HL-60/S4 treated with phorbol 12-myristate 13-acetate at 8.2 ng/mL for 4 days and 3 days (cell line): Measurements from ENCODE around the gene PAMR1.

ENCODE experiments used
- in situ Hi-C: fragments of 300-500 bp; cut with MboI; formaldehyde crosslinking; loops from 2 replicates; pipeline ENCODE4 v1.15.0; 2022; ENCODE audit warnings: low sequenced_read_pairs

Gene PAMR1

DNA sequence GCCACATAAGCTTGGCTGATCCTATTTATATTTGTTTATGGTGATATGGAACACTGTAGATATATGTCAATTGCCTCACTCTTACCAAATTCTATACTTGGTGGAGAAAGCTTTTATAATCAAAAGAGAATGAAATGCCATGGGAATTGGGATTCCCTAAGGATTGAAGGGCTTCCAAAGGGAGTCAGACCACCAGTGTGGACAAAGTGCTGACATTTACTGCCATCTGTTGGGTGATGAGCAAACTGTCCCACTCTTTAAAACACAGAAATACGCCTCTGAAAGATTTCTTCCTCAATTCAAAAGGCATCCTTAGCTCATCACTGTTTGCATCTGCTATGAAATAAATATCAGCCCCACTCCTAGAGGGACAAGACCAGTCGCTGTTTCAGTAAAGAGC lies 113.1 kb downstream of the PAMR1 start:
- in situ Hi-C loops: loop anchor here (25.0 kb wide), 1 partner anchor 825 kb away; no protein-coding TSS in a partner anchor

DNA sequence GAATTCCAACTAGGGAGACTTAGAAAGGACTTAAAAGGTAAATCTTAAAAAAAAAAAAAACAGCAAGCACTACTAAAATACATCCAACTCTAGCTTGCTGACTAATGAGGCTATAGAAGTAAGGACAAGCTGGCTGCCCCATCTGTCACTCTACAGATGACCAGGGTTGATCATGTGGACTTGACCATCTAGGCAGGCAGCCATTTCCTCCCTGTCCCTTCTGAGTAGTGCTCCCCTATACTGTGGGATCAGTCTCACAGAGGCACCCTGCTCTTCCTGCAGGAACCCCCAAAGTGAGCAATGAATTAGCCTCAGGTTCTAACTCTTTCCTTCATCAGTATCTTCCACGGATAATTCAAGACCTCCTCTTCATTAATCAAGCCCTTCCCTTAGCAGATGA lies 118.4 kb downstream of the PAMR1 start:
- in situ Hi-C loops: loop anchor here (25.0 kb wide), 1 partner anchor 820 kb away; no protein-coding TSS in a partner anchor

DNA sequence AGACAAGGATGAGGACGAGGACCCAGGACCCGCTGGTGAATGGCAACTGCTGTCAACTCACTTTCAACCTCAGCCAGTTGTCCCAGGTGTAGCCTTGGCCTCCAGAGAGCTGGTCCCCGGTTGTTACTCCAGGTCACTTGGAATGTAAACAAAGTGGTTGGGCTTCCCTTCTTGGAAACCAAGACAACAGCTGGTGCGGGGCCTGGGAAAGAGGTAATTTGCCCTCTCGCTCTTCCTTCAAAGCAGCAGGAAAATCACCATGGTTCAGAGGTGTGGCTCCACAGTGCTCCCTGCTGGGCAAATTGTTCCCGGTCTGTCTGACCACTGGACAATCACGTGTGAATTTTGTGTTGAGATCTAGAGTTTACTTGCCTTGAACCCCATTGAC lies 121.0 kb downstream of the PAMR1 start:
- in situ Hi-C loops: loop anchor here (25.0 kb wide), 1 partner anchor 817 kb away; no protein-coding TSS in a partner anchor

DNA sequence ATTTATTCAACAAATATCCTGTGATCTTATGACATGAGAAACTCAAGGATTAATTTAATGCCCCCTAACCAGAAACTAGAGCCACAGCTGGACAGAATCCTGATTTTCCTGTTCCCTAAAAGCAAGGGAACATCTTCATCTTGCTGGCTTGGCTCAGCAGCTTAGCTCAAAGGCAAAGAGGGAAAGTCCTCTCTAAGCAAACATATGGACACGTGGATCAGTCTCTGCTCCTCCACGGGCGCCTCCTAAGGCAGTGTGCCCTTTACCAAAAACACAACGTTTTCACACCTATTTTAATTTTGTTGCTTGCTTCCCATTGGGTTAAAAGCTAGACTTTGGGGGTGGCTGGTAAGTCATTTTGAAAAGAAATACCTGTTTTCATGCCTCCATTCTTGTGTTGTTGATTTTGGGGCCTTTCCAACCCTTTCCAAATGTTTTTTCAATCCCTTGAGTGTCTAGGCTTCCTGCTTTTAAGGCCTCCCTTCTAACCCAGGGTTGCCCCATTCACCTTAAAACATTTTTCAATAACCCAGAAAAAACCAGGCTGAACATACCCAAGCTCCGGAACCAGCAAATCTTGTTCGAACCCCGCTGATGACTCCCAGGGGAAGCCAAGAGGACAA lies 121.5 kb downstream of the PAMR1 start:
- in situ Hi-C loops: loop anchor here (25.0 kb wide), 1 partner anchor 817 kb away; no protein-coding TSS in a partner anchor

DNA sequence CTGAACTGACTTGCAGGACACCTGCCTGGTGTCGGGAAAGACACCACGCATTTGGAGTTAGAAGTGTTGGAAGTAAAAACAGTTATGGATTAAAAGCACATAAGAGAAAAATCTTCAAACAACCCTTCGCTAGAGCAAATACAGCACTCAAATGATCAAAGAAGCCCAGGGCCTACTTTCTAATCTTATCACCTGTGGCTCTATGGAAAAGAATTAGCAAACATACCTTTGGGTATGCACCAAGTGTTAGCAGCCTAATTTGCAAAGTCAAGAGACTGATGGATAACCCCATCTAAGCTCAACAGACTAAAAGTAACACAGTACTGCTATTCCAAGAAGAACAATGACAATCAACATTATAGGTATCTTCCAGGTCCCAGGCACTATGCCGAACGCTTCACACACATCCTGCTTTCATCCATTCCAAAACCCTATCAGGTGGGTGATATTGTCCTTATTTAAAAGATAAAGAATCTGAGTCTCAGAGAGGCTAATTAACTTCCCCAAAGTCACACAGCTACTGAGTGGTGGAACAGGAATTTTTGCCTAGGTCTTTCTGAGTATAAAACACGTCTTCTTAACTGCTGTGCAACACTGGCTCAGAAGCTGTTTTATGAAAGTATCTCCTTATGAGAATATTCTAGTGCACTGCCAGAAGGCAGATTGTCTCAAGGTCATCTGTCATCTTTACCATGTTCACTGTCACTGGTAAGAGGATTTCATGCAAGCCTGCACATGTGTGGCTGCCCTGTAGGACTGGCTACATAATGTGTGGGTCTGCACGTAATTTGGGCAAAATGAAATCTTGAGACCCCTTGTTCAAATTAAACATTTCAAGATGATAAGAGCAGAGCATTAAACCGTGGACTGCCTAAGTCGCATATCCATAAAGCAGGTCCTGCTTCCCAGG lies 122.4 kb downstream of the PAMR1 start:
- in situ Hi-C loops: loop anchor here (25.0 kb wide), 1 partner anchor 816 kb away; no protein-coding TSS in a partner anchor

DNA sequence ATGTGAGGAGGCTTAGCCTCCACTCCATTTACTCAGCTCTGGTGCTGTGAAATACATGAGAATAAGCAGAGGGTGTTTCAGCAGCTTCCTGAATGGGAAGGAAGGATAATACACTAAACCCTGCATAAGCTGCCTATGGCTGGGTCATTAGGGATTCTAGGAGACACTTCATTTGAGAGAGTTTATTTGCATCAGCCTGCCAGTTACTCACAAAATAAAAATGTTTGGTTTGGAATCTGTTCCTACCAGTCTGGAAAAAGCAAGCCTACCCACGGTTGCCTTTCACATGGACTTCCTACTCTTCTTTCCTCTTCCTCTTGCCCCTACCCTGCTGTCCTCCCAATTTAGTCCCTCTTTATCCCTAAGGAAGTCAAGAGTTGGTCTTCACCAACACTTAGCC lies 126.5 kb downstream of the PAMR1 start:
- in situ Hi-C loops: loop anchor here (10.0 to 25.0 kb wide), 2 partner anchors 312 to 474 kb away; no protein-coding TSS in a partner anchor

DNA sequence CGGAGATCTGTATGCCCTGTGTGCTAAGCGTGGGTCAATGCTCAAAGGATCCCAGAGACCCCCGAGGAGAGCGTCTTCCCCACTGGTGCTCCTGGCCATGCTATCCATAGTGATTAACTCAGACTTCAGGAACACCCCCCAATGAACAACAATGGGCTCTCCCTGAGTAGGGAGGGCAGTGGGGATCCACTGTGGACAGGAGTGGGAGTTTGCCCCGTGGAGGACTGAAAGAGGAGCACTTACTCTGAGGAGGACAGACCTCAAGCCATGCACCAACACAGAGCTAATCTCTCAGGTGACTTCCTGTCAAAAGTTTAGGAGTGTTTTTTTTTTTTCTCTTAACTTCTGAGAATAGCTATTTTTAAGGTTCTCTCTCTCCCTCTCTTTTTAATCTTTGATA lies 130.5 kb downstream of the PAMR1 start:
- in situ Hi-C loops: loop anchor here (10.0 to 25.0 kb wide), 2 partner anchors 308 to 470 kb away; no protein-coding TSS in a partner anchor

DNA sequence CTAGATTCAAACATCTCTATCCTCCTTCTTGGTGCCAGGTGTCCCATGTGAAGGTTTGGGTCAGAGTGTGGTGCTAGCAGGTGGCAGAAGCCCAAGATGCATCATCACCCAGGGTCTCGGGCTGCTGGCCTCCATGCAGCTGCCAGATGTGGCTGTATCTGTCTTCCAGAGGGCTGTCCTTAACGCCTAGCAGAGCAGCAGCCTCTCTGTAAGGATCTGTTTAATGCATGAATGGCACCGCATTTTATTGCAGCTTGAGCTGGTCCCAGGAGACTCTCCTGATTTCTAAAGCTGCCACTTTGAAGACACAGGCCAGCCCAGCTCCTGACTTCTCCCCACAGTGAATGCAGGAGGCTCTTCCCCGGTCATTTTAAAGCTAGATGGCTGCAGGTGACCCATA lies 132.3 kb downstream of the PAMR1 start:
- in situ Hi-C loops: loop anchor here (10.0 to 25.0 kb wide), 2 partner anchors 306 to 468 kb away; no protein-coding TSS in a partner anchor

DNA sequence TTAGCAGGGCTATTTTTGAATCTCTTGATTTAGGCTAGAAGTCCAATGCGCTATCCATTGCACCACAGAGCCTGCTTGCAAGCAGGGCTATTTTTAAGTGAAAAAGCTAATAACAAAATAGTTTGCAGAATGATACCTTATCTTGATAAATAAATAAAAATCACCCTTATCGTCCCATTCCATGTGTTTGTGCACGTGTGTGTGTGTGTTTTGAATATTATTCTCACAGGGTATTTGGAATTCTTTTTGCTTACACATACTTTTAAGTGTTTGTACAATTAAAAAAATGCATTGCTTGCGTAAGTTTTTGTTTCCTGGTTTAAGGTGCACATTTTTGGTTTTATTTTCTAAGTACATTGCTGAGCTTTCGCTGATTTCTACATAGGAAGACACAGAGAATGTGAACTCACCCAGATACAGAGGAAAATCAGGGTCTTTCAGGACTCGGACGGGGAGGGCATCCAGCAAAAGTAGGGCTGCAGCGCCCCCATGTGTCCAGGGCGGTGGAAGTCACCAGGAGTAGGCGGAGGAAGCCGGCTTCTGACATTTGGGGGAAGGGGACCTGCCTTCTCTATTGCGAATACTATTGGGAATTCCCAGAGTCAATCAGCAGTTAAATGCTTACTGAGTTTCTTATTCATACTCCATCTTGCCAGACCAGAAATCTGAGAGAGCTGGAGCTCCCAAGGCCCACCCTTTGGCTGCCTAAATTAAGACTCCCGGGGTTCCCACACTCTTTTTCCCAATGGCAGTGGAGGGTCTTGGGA lies 133.3 kb downstream of the PAMR1 start:
- in situ Hi-C loops: loop anchor here (10.0 to 25.0 kb wide), 2 partner anchors 305 to 467 kb away; no protein-coding TSS in a partner anchor

DNA sequence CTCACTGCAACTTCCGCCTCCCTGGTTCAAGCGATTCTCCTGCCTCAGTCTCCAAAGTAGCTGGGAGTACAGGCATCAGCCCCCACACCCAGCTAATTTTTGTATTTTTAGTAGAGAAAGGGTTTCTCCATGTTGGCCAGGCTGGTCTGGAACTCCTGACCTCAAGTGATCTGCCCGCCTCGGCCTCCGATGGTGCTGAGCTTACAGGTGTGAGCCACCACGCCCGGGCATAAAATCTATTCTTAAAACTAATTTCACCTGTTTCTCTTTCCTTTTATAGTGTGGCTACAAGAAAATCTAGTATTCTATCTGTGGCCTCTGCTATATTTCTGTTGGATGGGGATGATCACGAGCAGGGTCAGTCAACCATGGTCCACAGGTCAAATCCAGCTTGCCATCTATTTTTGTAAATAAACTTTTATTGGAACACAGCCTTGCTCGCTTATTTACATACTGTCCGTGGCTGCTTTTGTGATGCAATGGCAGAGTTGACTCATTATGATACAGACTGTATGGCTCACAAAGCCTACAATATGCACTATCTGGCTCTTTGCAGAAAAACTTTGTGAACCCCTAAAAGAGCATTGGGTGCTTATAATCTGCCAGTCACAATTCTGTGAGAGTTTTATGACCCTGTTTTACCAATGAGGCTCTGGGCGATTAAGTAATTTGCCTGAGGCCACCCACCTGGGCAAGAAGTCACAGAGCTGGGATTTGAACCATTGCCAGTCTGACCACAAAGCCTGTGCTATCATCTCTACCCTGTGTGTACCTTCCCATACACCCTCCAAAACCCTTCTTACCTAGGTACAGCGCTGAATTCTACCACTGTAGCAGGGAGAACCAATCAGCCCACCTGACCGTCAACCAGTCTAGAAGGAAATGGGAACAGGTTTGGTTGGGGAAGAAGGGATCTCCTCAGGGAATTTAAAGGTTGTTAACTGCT lies 134.4 kb downstream of the PAMR1 start:
- in situ Hi-C loops: loop anchor here (10.0 to 25.0 kb wide), 2 partner anchors 304 to 466 kb away; no protein-coding TSS in a partner anchor

DNA sequence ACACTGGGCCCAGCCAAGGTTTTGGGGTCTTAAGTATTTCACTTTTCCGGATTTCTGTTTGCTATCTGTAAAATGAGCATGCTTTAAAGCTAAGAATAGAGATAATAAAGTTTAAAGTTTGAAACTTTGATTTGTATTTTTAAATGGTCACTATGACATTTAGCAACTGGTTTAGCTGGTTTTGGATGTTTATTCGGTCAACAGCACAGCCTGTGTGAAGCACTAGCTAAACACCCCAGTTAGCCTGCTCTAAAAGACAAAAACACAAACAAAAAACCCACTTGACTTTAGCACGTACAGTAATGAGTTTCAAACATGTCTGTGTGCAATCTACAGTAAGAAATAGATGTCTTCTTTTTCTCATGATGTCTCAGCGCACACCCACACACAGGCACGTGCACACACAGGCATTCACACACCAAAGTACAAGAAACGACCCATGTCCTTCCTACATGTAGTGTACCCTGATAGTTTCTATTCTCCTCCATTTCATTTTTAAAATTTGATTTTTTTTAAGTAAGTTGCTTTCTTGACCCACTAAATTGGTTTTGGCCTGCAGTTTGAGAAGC lies 135.4 kb downstream of the PAMR1 start:
- in situ Hi-C loops: loop anchor here (10.0 to 25.0 kb wide), 2 partner anchors 303 to 465 kb away; no protein-coding TSS in a partner anchor

DNA sequence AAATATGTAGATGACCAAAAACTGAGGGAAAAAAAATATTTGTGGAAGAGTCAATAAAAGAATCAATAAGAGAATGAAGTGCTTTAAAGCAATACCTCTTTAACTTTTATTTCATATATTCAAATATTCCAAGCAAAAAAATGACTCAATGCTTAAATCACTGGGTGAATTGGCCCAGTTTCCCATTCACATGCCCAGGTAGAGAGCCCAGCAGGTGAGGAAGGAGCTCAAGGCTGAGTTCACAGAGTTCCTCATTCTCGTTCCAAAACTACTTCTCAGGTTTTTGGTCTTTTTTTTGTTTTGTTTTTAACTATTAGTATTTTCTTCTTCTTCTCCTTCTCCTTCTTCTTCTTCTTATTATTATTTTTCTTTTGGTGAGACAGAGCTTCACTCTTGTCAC lies 136.3 kb downstream of the PAMR1 start:
- in situ Hi-C loops: loop anchor here (25.0 kb wide), 1 partner anchor 302 kb away; no protein-coding TSS in a partner anchor

DNA sequence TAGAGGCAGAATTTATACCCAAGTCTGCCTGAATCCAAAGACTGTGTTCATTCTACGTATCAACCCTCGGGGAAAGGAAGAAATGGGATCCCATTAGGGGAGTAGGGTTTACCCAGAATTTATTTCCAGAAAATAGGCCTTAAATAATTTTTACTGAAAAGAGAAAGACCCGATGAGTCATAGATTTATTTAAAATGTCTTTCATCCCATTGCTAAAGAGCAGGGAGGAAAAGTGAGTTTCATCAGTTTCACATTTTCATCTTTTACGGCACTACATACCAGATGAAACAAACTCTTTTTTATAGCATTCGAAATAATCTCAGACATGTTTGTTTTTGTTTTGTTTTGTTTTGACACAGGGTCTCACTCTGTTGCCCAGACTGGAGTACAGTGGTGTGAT lies 137.4 kb downstream of the PAMR1 start:
- in situ Hi-C loops: loop anchor here (25.0 kb wide), 1 partner anchor 301 kb away; no protein-coding TSS in a partner anchor

DNA sequence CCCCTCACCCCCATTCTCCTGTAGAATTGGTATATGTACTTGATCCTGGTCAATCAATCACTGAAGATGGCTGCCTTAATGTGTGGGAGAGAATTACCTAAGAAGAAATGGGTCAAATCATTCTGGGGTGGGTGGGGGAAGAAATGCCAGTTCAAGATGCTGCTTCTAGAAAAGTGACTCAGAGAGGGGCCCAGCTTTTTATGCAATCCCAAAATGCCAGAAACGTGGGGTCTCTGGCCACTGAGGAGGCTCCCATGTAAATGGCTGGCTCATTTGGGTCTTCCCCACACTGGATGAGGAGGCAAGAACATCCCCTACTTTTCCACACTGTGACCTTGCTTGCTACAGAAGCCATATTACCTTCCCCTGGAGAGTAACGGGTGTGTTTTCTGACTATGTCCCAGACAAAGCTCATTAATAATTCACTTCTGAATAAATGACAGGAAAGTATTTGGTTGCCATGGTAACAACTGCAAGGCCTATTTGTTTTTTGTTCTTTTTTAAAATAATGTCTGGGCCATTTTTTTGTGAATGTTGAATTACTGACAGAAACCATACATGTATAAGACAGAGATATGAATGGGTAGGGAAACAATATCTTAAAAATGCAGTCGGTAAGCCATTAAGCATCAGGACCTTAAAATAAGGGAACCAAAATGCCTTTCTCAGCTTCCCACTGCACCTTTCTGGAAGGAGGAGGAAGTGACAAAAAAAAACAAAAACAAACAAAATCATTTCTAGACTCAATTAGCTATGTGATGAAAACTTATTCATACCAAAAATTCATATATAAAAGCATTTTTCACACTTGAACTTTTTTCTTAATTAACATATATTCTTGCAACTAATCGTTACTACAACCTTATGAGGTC lies 138.1 kb downstream of the PAMR1 start:
- in situ Hi-C loops: loop anchor here (25.0 kb wide), 1 partner anchor 300 kb away; no protein-coding TSS in a partner anchor

DNA sequence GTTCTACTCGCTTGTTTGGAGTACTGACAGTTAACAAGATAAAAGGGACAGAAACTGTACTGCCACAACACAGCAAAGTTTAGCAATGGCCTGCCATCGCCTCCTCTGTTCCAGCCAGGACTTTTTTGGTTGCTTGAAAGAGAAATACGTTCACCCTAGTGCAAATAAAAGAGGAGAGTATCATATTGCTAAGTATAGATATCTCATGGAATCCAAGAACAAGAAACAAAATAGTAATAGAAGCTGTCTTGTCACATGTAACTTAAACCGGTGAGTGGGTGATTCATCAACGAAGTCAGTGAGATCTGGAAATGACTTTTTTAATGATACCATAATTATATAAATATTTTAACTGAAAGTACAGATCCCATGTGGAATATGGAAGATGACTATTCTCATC lies 141.5 kb downstream of the PAMR1 start:
- in situ Hi-C loops: loop anchor here (25.0 kb wide), 1 partner anchor 297 kb away; no protein-coding TSS in a partner anchor
